DMS 273 (cell line): ENCODE data around the gene CCNL1.

Experiments used
- DNase-seq: peaks from one replicate; lab custom pipeline; 2025; ENCODE audit not compliant: unreplicated experiment; lab: John Stamatoyannopoulos, UW

Gene CCNL1

GRCh38 chr3:157126365-157126764, 33.6 kb downstream of the CCNL1 start:
- no peak for DNase-seq

GRCh38 chr3:157125101-157125500, 34.8 kb downstream of the CCNL1 start:
- DNase-seq: no peak

GRCh38 chr3:157123621-157124020, 36.3 kb downstream of the CCNL1 start:
- DNase-seq: no peak

GRCh38 chr3:157122832-157123427, 37.0 kb downstream of the CCNL1 start:
- no peak for DNase-seq

- no peak for DNase-seq
Measured at GRCh38 chr3:157122116-157122515, 37.8 kb downstream of the CCNL1 start.

- no peak for DNase-seq
Measured at GRCh38 chr3:157121522-157121921, 38.4 kb downstream of the CCNL1 start.

GRCh38 chr3:157120071-157120892, 39.7 kb downstream of the CCNL1 start:
- no peak for DNase-seq

GRCh38 chr3:157119369-157119951, 40.5 kb downstream of the CCNL1 start:
- DNase-seq: no peak

GRCh38 chr3:157117875-157118654, 41.9 kb downstream of the CCNL1 start:
- no peak for DNase-seq

- DNase-seq: no peak
Measured at GRCh38 chr3:157117206-157117605, 42.7 kb downstream of the CCNL1 start.

- no peak for DNase-seq
Measured at GRCh38 chr3:157116017-157116416, 43.9 kb downstream of the CCNL1 start.

- DNase-seq: no peak
Measured at GRCh38 chr3:157115069-157116006, 44.6 kb downstream of the CCNL1 start.

- peak; percentile 39 for DNase-seq
Measured at GRCh38 chr3:157113832-157114505, 46.0 kb downstream of the CCNL1 start.

- DNase-seq: no peak
Measured at GRCh38 chr3:157112536-157112935, 47.4 kb downstream of the CCNL1 start.

- DNase-seq: no peak
Measured at GRCh38 chr3:157111518-157111917, 48.4 kb downstream of the CCNL1 start.

- no peak for DNase-seq
Measured at GRCh38 chr3:157110761-157111278, 49.1 kb downstream of the CCNL1 start.

GRCh38 chr3:157109267-157110141, 50.4 kb downstream of the CCNL1 start:
- DNase-seq: no peak

- no peak for DNase-seq
Measured at GRCh38 chr3:157107644-157108133, 52.3 kb downstream of the CCNL1 start.
